Large intestine (tissue), 3 donors: ENCODE measurements around the gene SNRPA. TPM values are rescaled to one million over a fixed set of nuclear protein-coding genes. Genes with fewer than 3 reads are reported as not detected.

ENCODE experiments used
- DNase-seq, 2 donors: peaks; one replicate each; pipeline versions ENCODE4 v3.0.0 to v3.0.0-alpha.2; 2013
- H3K27ac ChIP-seq: one replicate; pipeline ENCODE4 v1.5.1; 2013; ENCODE audit warnings: low read length
- H3K27me3 ChIP-seq: 2 replicates; pipeline ENCODE4 v1.6.1; 2013; ENCODE audit warnings: low read length; ENCODE audit not compliant: control insufficient read depth, insufficient read depth
- H3K36me3 ChIP-seq: 2 replicates; pipeline ENCODE4 v1.6.1; 2013; ENCODE audit warnings: low read length; ENCODE audit not compliant: control insufficient read depth, insufficient read depth
- H3K4me1 ChIP-seq: one replicate; pipeline ENCODE4 v1.6.1; 2013; ENCODE audit warnings: low read length; ENCODE audit not compliant: control insufficient read depth, insufficient read depth
- H3K4me3 ChIP-seq: one replicate; pipeline ENCODE4 v1.5.1; 2013; ENCODE audit warnings: low read length
- H3K9me3 ChIP-seq: one replicate; pipeline ENCODE4 v1.6.1; 2013; ENCODE audit warnings: mild to moderate bottlenecking, low read depth, low read length, moderate library complexity; ENCODE audit not compliant: control insufficient read depth
- WGBS: methylation state at CpG from one replicate; pipeline ENCODE4 v1.1.5; 2013; ENCODE audit warnings: low lambda C conversion rate; ENCODE audit not compliant: insufficient coverage; 5-methylcytosine and 5-hydroxymethylcytosine counted together
- polyA plus RNA-seq: library from polyadenylated mRNA; unstranded; fragments of 120-200 nt; gene quantifications from one replicate; pipeline ENCODE4 v1.2.1, GENCODE V29; 2013

Gene SNRPA
- polyA plus RNA-seq, 1 donor: 65.7 TPM

- Histone ChIP-seq H3K27ac (peak overlapping the region; percentile 30), H3K36me3 (peaks cover 80% of the 10 kb centered on the region)
- no CpG with 5 or more reads among the region's 9 CpGs for WGBS
Measured at GRCh38 chr19:40736661-40737060, 14.3 kb upstream of the SNRPA start.

GRCh38 chr19:40737102-40737644 lies 13.8 kb upstream of the SNRPA start:
- Histone ChIP-seq H3K27me3 (no peaks in the 10 kb centered on the region), H3K4me3 (no peak overlapping the region), H3K27ac (no peak overlapping the region), H3K4me1 (peaks cover 14% of the 10 kb centered on the region), H3K9me3 (no peaks in the 10 kb centered on the region), H3K36me3 (peaks cover 79% of the 10 kb centered on the region)
- DNase-seq: no peak
- WGBS: no CpG with 5 or more reads among the region's 9 CpGs

More at GRCh38 chr19:40736661-40737060, 14.3 kb upstream of the SNRPA start:
- DNase-seq: no peak
- H3K9me3 ChIP-seq: no peaks in the 10 kb centered on the region
- no peaks in the 10 kb centered on the region for H3K27me3 ChIP-seq
- no peak overlapping the region for H3K4me3 ChIP-seq
- peaks cover 14% of the 10 kb centered on the region for H3K4me1 ChIP-seq

- H3K9me3 ChIP-seq: no peaks in the 10 kb centered on the region
- H3K4me1 ChIP-seq: peaks cover 14% of the 10 kb centered on the region
- H3K4me3 ChIP-seq: no peak overlapping the region
- H3K36me3 ChIP-seq: peaks cover 66% of the 10 kb centered on the region
- H3K27me3 ChIP-seq: no peaks in the 10 kb centered on the region
- no peak for DNase-seq
- no CpG with 5 or more reads among the region's 22 CpGs for WGBS
- H3K27ac ChIP-seq: no peak overlapping the region
Measured at GRCh38 chr19:40739030-40739839, 11.8 kb upstream of the SNRPA start.

GRCh38 chr19:40739871-40740703 lies 10.9 kb upstream of the SNRPA start:
- H3K36me3 ChIP-seq: peaks cover 58% of the 10 kb centered on the region
- no peak for DNase-seq
- no peak overlapping the region for H3K4me3 ChIP-seq
- no peak overlapping the region for H3K27ac ChIP-seq
- no CpG with 5 or more reads among the region's 16 CpGs for WGBS
- H3K9me3 ChIP-seq: no peaks in the 10 kb centered on the region
- H3K27me3 ChIP-seq: no peaks in the 10 kb centered on the region
- peaks cover 9% of the 10 kb centered on the region for H3K4me1 ChIP-seq

- no peaks in the 10 kb centered on the region for H3K27me3 ChIP-seq
- no peak overlapping the region for H3K4me3 ChIP-seq
- peaks cover 52% of the 10 kb centered on the region for H3K36me3 ChIP-seq
- 60% methylated on average over 1 of the region's 6 CpGs for WGBS
- no peaks in the 10 kb centered on the region for H3K9me3 ChIP-seq
- H3K27ac ChIP-seq: no peak overlapping the region
- no peak for DNase-seq
- H3K4me1 ChIP-seq: peaks cover 3% of the 10 kb centered on the region
Measured at GRCh38 chr19:40740747-40741146, 10.3 kb upstream of the SNRPA start.

GRCh38 chr19:40741527-40742390 lies 9.2 kb upstream of the SNRPA start:
- no peak overlapping the region for H3K4me3 ChIP-seq
- H3K36me3 ChIP-seq: peaks cover 49% of the 10 kb centered on the region

GRCh38 chr19:40742477-40742876 lies 8.5 kb upstream of the SNRPA start:
- Histone ChIP-seq H3K4me1 (no peaks in the 10 kb centered on the region), H3K27me3 (no peaks in the 10 kb centered on the region), H3K4me3 (no peak overlapping the region), H3K9me3 (no peaks in the 10 kb centered on the region), H3K27ac (no peak overlapping the region), H3K36me3 (peaks cover 42% of the 10 kb centered on the region)
- WGBS: no CpG with 5 or more reads among the region's 17 CpGs
- no peak for DNase-seq

More at GRCh38 chr19:40741527-40742390, 9.2 kb upstream of the SNRPA start:
- Histone ChIP-seq H3K9me3 (no peaks in the 10 kb centered on the region), H3K27ac (no peak overlapping the region), H3K4me1 (no peaks in the 10 kb centered on the region), H3K27me3 (no peaks in the 10 kb centered on the region)
- no CpG with 5 or more reads among the region's 10 CpGs for WGBS
- DNase-seq: no peak

GRCh38 chr19:40742886-40743285 lies 8.1 kb upstream of the SNRPA start:
- Histone ChIP-seq H3K4me3 (no peak overlapping the region), H3K27ac (no peak overlapping the region), H3K27me3 (no peaks in the 10 kb centered on the region), H3K36me3 (peaks cover 39% of the 10 kb centered on the region), H3K9me3 (no peaks in the 10 kb centered on the region), H3K4me1 (no peaks in the 10 kb centered on the region)
- WGBS: no CpG with 5 or more reads among the region's 12 CpGs
- DNase-seq: no peak

GRCh38 chr19:40743926-40744325 lies 7.1 kb upstream of the SNRPA start:
- Histone ChIP-seq H3K27me3 (no peaks in the 10 kb centered on the region), H3K4me3 (no peak overlapping the region), H3K4me1 (no peaks in the 10 kb centered on the region), H3K9me3 (no peaks in the 10 kb centered on the region), H3K36me3 (peaks cover 32% of the 10 kb centered on the region), H3K27ac (no peak overlapping the region)
- no peak for DNase-seq
- WGBS: no CpG with 5 or more reads among the region's 10 CpGs
